ENCODE measurements around the gene PACRG.

DNA sequence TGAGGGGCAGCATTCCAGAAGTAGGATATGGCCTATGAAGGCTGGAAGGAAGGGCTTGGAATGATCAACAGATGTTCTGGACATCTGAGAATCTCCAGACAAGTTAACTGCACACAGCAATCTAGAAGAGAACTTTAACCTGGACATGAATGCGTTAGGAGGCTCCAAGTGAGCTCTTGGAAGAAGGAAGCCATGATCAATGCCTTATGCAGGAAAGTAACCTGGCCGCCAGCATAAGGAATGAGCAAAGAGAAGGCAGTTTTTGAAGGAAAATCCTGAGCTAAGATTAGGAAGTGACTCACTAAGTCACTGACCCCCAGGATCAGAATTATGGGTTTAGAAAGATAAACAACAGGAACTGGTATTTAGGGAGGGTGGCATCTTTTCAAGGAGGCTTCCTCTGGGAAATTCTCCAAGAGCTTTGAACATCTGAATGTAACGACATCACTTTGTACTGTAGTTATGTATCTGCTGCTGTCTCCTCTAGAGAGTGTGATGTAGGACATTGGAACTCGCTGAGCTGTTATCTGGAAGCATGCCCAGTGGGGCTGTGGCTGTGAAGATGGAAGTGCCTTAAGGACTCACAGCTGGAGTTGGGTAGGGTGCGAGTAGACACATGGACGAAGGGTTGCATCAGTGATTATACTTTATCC is 236.8 kb downstream of the PACRG start:
- no peak for TF ChIP-seq POLR2AphosphoS5 (IDR thresholded peaks at IDR 0.05; ENCODE audit: low read depth, low read length)
- TF ChIP-seq, protein P1, sequence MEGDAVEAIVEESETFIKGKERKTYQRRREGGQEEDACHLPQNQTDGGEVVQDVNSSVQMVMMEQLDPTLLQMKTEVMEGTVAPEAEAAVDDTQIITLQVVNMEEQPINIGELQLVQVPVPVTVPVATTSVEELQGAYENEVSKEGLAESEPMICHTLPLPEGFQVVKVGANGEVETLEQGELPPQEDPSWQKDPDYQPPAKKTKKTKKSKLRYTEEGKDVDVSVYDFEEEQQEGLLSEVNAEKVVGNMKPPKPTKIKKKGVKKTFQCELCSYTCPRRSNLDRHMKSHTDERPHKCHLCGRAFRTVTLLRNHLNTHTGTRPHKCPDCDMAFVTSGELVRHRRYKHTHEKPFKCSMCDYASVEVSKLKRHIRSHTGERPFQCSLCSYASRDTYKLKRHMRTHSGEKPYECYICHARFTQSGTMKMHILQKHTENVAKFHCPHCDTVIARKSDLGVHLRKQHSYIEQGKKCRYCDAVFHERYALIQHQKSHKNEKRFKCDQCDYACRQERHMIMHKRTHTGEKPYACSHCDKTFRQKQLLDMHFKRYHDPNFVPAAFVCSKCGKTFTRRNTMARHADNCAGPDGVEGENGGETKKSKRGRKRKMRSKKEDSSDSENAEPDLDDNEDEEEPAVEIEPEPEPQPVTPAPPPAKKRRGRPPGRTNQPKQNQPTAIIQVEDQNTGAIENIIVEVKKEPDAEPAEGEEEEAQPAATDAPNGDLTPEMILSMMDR (IDR thresholded peaks at IDR 0.05) = no peak
